ENCODE data around the gene DGKB.

DGKB gene

DNA sequence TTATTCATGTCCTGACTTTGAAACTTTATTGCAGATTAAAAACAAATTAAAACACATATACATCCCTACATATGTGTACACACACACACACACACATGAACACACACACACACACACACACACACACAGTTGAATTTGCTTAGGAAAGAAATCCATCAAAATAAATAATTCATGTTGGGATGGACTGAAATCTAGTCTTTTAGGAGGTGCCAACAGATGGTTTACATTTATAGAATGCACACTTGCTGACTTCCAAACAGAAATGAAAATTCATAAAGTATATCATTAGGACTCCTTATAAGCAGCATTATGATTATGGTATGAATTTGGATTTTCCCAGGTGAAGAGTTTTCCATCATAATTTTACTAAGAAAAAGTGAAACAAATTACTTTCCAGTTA lies 642.5 kb downstream of the DGKB start:
- DNase-seq, result no peak

DNA sequence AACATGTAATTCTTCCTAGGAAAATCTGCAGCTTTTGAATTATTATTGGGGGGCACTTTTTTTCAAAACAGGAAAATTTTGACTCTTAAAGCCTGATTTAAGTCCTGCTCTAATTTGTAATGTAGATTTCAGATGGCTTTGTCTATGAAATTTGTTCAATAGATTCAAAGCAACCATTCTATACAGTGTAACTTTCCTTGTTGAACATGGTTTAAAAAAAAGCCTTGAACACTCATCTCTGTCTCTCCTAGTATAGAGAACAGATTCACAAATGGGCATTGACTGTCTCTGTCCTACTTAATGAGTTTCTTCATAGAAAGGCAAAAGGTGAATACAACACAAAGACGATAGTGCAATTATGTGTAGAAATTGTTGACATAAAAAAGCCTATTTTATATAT lies 643.7 kb downstream of the DGKB start:
- DNase-seq, result no peak

DNA sequence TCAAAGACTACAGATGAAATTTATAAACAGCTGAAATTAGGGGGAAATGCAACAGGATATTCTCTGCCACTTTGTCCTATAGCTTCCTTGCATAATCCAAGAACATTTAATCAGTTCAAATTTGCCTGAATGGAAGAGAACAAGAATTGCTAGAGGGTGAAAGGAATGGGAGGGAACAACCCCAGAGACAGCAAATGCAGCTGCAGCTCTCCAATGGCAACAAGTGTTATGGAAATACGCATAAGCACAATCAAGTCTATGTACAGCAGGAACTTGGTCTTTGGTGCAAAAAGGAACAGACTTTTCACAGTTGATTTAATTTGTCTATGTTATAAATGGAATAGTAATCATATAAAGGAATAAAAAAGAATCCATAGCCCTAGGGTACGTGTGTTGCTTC lies 644.1 kb downstream of the DGKB start:
- DNase-seq, result no peak

DNA sequence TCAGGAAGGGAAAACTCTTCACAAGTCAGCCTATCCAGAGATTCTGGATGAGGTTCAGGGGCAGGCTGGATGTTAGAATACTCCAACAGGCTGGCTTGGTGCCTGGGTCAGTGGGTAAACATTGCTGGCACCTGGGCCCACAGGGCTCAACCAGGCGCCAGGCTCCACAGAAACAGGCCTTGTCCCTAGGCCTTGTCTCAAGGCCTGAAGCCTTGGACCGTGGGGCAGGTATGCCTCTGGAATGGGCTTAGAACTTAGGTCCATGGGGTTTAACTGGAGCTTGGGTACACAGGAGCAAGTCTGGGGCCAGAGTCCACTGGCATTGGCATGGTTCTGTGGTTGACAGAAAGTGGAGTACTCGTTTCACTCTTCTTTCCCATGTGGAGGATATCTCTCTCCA lies 650.1 kb downstream of the DGKB start:
- DNase-seq, result no peak

DNA sequence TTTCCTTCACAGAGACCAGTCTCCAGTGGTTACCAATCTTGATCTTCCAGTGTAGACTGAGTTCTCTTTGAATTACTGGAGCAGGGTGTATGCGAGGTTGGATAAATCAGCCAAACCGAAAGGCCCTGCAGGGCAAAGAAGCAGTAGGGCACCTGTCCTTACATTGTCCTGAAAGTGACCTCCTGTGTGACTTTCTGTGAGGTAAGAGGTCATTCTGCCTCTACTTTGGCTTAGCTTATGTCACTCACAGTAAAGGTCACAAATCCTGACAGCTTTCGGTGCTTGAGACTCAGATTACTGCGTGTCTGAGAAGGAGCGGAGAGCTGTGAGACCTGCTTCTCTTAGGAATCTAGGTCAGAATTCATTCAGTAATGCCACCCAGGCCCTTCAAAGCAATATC lies 660.4 kb downstream of the DGKB start:
- no peak for DNase-seq

DNA sequence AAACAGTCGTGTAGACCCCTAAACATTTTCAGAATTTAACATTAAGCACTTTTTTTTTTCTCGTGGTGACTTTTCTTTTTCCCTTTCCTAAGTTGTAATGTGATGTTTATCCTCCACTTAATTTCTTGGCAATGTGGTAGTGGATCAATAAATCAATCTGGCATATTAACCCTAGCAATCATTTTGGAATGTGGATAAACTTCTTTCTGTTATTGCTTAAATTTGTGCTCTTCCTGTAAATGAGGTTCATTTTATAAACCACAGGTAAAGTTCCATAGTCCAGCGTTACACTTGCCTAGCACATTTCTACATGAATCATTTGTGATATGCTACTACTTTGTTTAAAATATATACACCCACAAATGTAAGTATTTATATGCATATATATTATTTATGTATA lies 665.7 kb downstream of the DGKB start:
- no peak for DNase-seq

DNA sequence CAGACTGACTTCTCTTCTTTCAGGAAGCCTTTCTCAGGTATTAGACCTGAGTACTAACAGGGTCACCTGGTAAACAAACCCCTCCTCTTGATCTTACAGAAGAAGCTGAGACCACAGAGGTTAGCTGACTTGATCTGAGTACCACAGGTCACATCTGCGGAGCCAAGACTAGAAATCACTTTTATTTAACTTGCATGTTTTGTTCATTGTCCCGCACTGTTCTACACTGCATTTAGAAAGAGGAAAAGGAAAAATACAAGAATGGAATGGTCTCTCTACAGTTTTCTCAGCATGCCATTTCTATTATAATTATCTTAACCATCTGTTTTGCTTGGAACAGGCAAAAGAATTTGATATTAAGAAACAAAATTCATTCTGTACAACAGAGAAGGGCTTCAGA lies 667.5 kb downstream of the DGKB start:
- no peak for DNase-seq

DNA sequence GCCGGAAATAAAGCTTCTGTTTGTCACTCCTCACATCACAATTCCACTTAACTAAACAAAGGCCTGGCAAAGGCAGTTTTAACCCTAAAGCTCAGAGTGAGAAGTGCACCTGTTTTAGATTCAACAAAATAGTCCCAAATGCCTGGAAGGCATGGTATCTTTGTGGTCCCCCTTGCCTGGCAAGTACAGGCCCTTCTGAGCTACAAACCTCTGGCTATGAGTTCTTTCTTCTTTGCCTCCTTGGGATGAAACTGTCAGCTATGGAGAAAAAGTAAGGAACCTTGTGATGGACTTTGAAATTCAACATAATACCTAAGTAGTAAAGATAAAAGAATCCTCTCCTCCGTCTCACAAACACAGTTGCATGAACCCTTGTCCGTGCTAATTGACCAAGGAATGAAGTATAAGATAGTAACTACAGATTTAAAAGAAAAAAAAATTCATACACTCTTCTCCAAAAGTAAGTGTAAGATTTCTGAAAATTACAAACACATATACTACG lies 668.6 kb downstream of the DGKB start:
- peak; percentile 86 for DNase-seq

DNA sequence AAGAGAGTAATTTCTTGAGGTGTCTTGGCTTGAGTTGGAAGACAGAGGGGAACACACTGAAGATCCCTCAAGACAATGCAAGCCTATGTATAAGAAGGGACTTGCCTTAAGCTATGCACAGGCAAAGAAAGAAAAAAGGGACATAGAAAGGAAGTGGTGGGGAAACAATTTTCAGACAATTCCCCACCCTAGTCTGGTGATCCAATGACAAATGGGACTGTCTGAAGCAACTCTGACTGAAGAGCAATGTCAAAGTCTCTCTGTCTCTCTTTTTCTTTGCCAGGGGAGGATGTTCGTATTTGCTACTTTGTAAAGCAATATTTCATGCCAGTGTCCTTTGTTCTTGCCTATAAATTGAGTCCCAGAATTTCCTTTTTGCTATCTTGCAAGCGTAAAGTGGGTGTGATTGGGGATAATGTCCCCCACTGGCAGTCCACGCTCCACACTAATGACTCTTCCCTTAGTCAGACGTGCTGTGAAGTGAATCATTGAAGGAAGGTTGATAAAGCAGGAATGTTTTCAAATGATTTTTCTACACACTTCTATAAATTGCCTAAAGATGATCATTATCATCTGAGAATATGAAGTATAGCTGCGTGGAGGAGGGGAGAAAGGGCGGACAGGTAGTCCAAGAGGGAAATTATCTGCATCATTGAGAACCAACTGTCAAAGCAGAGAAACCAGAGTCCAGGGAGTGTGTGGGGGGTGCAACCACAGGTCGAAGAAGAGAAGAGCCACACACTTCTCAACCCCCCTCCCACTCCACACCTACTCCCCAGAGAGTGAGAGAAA lies 669.3 kb downstream of the DGKB start:
- DNase-seq, result no peak

DNA sequence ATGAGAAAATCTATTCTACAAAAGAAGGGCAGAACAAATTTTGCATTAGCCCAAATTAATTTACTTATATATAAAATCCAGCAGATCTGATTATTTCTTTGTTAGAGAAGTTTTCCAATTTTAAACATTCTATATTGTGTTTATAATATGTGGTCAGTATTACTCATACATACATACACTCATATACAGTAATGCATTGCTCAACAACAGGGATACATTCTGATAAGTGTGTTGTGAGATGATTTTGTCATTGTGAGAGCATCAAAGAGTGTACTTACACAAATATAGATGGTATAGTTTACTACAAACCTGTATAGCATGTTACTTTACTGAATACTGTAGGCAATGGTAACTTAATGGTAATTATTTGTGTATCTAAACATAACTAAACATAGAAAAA lies 673.5 kb downstream of the DGKB start:
- DNase-seq, result no peak

DNA sequence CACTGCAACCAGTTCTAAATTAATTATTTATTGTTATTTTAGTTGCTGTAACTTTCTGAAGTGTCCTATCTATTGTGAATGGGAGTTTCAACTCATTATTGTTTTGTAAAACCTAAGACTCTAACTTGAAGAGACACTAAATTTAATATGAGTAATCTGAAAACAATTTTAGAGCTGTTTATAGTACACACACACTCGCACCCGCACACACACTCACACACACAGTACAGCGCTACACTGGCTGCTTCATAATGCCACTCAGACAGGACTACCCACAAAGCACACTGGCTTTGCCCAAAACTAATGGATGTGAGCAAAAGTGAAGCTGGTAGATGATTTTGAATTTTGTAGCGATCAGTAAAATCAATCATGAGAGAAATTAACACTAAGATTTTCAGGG lies 674.2 kb downstream of the DGKB start:
- DNase-seq, result no peak

DNA sequence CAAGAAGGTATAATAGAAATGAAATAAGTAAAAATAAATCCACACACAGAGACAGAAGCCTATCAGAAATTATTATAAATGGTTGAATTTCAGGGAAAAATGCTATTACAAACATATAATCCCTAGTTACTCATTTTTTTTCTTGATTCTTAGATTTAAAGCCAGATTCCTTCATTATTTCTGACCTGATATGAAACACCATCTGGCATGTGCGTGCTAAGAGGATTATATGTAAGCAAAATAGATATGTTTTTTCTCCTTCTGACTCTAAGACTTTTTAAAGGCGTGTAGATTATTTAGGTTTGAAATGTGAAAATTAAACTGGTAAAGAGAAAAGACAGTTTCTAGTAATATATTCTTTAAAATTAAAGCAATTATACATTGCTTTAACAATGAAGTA lies 676.4 kb downstream of the DGKB start:
- no peak for DNase-seq

DNA sequence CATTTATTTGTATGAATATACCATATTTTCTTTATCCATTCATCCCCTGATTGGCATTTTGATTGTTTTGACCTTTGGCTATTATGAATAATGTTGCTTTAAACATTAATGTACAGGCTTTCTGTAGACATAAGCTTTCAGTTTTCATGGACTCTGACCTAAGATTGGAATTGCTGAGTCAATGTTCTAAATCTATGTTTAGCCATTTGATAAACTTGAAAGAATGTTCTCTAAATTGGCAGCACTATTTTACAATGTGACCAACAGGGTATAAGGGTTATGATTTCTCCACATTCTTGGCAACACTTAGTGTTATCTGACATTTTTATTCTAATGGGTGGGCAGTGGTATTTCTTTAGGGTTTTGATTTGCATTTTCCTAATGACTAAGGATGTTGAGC lies 683.4 kb downstream of the DGKB start:
- DNase-seq, result no peak

DNA sequence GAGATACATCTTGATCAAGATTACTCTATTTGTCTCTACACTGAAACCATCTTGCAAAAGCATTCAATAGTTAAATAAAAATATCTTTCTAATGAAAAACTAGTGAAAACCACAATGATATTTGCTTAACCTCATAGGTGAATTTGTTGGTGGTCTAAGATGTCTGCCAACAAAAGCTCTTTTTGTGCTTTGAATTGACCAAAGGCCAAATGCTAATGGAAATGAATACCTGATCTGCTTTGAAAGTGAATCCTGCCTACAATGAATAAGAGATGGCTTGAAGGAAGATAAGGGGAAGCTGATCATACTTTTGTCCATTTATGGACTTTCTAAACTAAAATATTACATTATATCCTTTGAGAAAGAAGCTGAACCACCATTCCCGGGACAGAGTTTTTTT lies 684.2 kb downstream of the DGKB start:
- no peak for DNase-seq

DNA sequence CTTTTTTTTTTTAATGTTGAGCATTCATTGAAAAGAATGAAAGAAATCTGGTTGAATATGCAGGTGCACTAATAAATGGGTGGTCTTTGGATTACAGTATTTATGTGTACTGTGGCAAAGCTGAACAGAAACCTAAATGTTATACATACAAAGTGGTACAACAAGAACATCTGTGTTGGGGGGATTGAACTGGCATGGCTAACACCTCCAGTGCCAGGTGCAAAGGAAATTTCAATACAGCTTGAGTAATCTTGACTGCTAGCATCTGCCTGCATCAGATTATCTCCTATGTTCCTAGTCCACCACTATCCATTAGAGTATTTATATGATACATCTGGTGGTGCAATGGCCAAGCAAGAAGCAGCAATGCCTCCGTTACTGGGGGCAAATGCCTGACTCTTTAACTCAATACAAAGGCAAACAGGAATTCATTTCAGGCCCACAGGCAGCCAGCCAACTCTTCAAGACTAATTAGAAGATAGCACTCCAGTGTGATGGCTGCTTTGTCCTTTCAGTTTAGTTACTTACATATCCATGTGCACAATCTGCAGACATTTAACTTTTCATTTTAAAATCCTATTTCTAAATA lies 692.6 kb downstream of the DGKB start:
- no peak for DNase-seq

DNA sequence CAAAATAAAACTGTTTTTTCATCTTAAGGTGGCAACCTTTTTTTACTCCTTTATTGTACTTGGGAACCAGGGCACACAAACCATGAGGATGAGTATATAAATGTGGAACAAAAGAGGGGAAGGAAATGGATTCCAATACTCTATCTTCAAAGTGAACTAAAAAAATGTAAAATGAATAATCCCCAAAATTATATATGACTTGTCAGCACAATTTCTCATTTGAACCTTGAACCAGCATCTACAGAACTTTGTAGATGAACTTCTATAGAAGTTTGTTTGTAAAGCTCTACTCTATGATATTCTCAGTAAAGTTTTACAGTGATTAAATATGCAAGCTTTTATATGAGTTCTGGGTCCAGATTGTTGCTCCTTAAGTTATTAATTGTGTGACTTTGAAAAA lies 694.8 kb downstream of the DGKB start:
- DNase-seq, result no peak

DNA sequence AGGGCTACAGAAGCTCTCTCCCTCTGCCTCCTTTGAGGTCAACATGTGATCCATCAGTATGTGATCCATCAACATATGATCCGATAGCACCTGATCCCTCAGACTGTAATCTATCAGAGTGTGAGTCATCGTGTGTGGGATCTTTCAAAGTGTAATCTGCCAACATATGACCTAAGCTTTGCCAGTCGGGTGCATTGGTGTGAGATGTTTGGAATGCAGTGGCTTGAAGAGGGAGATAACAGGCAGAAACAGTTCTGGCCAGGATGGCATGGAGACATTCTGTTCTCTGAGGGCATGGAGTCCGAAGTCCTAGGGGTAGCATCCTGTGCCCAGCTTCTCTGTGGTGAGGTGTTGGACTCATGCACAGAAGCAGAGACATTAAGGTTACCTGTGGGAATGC lies 695.4 kb downstream of the DGKB start:
- DNase-seq, result no peak

DNA sequence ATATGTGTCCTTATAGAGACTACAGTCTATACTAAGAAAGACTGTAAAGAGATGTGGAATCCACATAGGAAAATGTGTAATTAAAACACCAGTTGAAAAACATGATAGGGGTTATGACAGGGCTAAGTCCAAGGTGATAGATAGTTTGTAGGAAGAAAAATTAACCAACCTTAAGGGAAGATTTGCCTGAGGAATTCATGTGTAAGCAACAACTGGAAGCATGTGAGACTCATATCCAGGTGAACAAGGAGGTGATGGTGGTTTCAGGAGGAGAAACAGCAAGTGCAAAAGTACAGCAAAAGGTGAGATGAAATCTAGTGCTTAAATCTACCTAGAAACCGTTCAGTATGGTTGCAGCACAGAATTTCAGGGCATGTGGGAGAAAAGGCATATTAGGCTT lies 696.4 kb downstream of the DGKB start:
- DNase-seq, result no peak

DNA sequence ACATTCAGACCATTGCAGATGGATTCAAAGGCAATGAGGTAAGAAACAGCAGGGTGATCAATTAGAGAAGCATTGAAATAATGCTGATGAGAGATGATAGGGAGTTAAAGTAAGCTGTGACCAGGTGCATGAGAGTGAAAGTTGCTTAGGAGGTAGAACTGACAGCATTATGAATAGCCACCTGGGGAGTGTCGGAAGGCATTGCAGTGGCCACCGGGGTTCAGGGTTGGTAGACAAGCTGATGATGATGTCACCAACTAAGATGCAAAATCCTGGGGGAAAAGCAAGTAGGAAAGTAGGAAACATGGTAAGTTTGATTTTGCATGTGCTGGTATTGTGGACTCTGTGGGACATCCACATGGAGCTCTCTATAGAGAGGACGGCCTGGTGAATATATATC lies 701.2 kb downstream of the DGKB start:
- DNase-seq, result no peak

DNA sequence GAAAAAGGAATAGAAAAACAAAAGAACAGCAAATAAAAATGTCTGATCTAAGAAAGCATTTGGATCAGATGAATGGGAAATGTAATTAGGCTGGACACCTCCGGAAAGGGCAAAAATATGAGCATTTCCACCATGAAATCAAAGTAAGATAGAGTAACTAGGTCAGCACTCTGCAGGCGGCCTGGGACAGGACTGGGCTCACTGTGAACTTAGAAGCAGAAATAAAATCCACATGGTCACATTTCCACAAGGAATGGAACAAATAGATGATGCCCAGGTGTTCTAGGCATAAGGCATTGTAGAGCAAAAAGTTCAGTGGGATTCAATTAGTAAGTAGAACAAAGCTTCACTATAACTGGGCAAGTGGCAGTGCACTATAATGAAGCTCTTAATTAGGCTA lies 703.2 kb downstream of the DGKB start:
- no peak for DNase-seq

DNA sequence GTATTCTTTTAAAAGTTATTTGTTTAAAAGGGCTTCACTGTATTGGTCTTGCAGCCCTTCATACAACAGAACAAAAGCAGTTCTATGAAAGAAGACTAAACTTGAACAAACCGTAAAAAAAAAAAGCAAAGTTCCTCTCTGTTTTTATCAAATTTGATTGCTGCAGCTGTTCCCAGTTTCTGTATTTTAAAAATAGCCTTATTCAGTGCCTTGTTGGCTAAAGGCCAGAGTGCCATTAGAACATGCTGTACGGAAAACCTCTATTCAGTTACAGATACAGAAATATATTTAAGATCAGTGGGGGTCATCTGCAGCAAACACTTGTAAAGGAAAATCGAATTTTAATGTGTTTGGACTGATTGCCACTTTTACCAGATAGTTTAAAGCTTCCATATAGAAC lies 705.3 kb downstream of the DGKB start:
- DNase-seq, result no peak

DNA sequence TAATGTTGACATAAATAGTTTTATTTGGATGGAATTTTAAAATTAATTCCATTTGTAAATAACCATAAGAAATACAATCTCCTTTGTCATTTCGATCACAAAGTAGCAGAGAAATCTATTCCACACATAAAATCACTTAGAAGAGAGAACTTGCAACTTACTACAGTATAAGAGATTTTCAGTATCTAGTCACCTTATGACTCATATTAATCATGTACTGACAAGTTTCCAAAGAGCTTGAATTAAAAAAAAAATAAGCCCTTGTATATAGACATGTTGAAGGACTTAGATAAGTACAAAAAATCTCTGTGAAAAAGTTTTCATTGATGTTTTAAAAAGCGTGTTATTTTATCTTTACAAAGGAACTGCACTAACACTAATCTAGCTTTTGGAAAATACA lies 706.0 kb downstream of the DGKB start:
- DNase-seq, result no peak

DNA sequence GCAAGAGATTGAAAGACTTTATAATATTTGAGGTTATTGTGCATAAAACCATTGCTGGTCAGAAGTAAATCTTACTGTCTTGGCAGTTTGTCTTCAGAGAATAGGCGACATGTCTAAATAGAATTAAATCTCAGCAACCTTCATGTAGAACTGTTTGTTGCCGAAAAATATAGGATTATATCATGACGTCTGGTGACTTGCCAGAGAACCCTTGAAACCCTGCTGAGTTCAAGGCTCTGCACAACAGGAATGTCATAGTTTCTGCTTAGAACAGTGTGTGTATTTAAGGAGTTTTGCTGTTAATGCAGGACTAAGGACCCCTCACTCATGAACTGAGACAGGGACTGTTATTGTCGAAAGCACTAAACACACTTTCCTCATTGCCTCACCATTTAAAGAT lies 706.7 kb downstream of the DGKB start:
- DNase-seq, result no peak

DNA sequence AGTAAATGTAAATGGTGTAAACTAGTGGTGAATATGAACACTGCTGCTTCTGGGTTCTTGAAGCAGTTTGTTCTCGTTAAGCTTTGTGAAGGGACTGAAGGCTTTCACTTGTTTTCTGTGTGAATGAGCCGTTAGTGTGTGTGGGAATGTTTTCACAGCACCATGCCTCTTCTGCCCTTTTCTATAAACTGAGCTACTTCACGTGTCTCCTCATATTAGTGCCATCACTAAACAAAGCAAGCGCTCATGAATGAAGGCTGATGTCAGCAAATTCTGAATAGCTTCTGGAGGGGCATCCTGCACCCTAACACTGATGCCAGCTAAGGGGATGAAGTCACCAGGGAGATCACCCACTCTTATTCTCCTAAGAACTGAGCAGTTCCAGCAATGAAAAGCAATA lies 707.5 kb downstream of the DGKB start:
- no peak for DNase-seq

DNA sequence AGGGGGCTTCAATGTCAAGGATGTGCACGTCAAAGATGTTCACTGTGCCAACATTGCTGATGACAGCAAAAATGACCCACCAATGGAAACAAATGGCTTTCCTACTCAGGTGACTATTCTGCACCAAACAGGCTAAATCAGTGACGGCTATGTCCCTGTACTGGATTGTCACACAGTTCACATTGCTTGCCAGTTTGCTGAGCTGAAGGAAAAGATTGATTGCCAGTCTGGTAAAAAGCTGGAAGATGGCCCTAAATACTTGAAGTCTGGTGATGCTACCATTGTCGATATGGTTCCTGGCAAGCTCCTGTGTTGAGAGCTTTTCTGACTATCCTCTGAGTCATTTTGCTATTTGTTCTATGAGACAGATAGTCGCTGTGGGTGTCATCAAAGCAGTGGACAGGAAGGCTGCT lies 710.9 kb downstream of the DGKB start:
- DNase-seq, result no peak

All from DMS153 (cell line).